ENCODE results near the gene DOCK2.
"Not testable (repeated sequence)": the region's sequence is repeated elsewhere in the genome, so short reads cannot be mapped to it uniquely, and the experiment has no call there.

DOCK2 gene

DNA sequence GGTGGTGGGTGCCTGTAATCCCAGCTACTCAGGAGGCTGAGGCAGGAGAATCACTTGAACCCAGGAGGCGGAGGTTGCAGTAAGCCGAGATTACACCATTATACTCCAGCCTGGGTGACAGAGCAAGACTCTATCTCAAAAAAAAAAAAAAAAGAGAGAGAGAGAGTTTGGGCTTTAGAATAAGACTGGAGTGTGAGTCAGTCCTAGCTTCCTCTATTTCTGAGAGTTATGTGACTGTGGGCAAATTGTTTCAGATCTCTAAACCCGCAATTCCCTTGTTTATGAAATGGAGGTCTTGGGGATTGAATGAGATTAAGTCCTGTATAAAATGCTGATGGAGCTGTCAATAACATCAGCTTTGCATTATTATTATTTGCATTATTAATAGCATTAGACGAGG lies 316.1 kb downstream of the DOCK2 start:
- not testable (repeated sequence) for DNase-seq

DNA sequence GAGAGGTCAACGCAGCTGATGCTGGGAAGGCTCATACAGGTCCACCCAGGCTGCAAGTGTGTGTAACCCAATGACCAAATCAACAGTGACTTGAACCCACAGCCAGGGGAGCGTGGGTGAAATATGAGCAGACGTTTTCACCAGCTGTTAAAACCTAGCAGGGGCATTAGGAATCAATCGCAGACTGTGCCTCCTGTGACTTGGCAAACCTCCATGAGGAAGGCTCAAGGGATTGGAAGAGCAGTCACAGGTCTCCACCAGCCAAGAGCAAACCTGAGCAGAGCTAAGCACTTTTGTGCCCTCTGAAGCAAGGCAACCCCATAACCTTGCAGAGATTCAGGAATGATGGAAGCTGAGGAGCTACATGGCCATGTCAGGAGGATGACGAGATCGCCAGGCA lies 317.7 kb downstream of the DOCK2 start:
- no peak for DNase-seq

DNA sequence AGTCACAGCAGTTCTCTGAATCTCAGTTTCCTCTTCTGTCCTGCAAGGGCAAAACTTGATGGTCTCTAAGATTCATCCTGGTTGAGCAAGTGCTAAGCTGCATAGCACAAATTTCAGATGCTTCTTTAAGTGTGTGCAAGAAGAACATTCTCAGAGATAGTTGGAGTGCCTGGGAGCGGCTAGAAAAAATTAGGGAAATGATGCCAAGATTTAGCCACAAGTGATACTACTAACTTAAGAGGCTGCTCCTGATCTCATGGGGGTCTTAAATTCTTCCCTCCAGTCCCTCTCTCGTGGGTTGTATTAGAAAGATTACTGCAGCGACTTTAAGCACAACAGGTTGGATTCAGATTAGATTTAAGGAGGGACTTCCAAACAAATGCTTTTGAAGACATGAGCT lies 319.1 kb downstream of the DOCK2 start:
- no peak for DNase-seq

DNA sequence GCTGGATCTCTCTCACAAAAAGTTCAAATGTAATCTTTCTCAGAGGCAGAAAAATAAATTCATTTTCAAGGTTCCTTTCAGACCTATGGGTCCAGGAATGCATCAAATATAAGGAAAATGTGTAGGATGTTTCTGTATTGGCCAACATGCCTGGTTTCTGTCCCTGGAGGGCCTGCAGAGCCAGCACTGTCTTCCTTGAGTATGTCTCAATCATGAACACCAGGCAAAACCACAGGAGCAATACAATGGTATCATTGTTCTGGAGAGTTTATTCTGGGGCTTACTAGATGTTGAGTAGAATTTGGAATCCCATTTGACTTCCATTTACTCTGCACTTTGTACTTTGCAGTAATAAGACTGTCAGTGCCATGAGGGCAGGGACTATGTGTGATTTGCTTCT lies 319.7 kb downstream of the DOCK2 start:
- DNase-seq: no peak

DNA sequence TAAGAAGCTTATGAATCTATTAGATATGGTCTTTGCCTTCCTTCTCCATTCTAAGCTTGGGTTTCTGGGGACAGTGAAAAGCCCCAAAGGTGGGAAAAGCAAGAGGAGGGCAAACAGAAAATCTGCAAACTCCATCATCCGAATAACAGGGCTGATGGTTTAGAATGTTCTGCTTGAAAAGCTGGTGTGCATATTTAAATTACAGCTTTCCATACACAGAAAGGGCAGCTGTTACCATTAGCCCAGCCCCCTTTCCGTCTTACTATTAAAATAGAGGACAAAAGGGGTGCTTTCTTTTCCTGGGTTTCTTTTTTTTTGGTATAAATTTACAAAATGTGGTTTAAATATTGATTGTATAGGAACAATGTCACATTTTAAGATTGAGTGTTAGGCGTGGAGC lies 321.2 kb downstream of the DOCK2 start:
- DNase-seq: no peak

DNA sequence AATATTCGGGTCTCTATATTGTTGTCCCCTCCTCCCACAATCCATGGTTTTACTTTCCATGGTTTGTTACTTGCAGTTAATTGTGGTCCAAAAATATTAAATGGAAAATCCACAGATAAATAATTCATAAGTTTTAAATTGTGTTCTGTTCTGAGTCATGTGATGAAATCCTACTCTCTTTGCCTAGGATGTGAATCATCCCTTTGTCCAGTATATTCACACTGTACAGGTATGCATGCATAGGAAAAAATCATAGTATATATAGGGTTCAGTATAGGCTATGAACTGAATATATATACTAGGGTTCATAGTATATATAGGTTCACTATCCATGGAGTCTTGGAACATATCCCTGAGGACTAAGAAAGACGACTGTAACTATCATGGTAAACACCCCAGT lies 323.6 kb downstream of the DOCK2 start:
- no peak for DNase-seq

DNA sequence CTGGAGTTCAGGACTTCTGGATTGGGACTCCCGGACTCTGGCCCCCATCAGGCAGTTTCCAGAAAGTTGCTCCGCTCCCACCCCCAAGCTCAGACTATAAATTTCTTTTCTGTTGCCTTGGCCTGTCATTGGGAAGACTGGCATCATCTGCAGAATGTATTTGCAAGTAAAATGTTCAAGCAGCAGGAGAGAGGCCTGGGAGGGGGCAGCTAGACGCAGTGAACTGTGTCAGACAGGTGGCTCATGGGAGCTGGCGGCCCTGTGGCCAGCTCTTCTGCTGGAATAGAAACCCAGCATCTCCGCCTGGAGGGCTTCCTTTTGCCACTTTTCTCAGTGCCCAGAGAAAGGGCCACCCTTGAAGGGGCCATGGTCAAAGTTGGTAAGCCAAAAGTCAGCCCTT lies 327.2 kb downstream of the DOCK2 start:
- DNase-seq: no peak

DNA sequence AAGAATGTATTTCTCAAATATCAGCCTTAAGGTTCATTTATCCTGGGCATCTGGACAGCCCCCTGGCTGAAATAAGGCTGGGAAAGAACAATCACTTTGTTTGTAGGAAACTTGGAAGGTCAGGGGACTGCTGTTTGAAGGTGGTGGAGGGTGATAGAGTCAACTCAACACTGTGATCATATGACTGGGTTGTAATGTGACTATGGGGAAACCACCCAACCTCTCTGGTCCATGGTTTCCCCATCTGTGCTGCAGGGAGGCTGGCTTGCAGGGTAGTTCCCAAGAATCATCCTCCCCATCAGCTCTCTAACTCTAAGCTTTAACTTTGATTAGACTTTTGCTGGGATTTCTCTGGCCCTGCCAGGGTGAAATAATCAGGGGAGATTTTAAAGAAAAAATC lies 333.3 kb downstream of the DOCK2 start:
- DNase-seq: no peak

DNA sequence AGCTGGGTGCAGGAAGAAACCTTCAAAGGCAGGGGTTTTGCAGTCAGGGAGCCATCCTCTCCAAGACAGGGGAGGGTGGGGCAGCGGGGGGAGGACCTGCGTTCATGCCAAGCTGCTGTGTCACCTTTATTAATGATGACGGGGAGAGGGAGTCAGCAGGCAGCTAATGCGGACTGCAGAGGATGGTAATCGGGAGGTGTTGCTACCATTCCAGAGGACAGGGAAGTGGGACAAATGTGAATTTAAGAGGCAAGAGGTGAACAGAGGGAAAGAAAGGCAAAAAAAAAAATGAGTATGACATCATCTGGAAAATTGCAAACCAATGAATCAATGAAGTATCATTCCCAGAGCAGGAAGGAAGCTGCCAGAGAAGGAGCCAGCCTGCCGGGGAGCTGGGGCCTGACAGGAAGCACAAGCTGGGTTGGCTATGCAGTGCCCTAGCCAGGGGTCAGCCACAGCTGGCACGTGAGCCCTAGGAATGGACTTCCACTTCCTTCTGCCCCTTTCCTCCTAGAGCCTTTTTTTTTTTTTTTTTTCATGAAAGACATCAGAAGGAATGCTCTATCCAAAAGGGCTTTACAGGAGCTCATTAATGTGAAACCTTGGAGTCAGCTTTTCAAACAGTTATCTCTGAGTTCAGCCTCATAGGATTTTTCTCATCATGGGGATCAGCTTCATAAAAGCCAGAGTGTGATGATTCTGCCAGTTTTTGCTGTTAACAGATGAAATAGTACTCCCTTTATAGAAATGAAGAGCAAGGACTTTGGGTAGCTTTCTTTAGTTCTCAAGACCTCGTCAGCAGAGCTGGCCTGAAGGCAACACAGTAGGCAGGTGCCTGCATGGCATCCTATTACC lies 334.1 kb downstream of the DOCK2 start:
- peak; percentile 93 for DNase-seq

DNA sequence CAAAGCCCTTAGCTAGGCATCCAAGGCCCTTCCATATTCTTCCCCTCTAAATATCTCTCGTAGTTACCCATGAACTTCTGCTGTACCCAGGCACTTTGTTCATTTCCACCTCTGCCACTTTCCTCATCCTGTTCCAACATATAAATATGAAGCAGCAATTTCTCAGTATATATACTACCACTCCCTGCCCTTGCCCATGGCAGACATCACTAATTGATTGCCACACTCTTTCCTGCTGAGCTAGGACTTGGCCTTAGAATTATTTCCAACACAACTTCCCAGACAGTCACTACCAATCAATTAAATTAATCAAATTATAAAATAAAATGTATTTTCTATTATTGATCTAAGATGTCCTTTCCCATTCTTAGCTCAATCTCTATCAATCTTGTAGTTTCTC lies 334.7 kb downstream of the DOCK2 start:
- DNase-seq: peak in 1 of 2 experiments; percentile 19

DNA sequence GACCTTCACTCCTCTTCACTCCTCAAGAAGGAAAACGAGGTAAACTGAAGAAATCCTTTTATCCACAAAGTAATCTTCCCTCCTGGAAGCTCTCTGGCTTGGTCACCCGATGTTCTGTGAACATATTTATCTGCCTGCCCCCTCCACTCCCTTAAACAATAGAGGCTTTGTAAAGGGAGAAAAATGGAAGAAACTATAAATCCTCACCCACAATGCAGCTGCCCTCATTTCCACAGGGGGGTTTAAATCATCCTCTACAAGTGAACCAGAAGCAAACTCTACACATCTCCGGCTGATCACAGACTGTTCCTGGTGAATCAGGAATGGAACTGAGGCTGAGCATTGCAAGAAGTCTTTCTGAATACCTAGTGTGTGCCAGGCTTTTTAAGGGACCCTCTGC lies 336.0 kb downstream of the DOCK2 start:
- no peak for DNase-seq

DNA sequence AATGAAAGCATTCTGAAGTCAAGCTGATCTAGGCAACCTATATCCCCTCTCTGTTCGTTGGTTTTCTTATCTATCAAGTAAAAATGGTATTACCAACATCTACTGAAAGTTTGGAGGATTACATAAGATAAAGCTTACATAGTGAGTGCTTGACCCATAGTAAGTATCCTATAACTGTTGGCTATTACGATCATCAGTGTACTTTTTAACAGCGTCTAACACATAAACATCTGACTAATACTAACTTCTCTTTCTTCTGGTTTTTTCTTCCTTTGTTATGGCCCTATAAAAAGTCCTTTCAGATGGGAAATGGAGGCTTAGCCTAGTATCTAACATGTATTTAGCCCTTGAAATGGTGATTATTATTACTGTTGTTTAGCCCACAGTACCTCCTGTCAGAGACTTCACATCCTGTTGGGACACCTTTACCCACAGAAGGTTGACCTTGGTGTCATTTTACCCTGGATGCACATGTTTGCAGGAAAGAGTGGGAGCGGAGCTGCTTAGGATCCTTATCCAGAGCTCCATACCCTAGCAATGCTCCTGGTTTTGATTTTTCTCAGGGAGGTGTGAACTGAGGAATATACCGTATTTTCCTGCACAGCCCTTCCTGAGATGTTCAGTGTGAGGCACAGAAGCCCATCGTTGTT lies 337.2 kb downstream of the DOCK2 start:
- no peak for DNase-seq

DNA sequence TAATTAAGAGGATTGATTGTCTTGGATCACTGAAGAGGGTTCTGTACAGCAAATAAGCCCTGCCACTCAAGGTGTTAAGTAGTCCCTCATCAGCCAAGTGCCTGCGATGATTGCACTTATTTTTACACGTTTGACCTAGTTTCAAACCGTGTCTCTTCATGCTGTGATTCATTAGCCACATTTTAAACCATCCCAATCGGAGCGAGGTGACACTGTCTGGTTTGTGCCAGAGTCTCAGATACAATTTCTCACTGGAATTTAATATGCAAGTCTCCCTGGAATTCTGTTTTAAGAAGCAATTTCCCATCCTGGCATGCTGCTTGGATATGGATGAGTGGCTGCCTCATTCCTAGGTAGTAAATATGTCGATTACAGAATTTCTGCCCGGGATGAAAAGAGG lies 341.6 kb downstream of the DOCK2 start:
- DNase-seq: no peak

DNA sequence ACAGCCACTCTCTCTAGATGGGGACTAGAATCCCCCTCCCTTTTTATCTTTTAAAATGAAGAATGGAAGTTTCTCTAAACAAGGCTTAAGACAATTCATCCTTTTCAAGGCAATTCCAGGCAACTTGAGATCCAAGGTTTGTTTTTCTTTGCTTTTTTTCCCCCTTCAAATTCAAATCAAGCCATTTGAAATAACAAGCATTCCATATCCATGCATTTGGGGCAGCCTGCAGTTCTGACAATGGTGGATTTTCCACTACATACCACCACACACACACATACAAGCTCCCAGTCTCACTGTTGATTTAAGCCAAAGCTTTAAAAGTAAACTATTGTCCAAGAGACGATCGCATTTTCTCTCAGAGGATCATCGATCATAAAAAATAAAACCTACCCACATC lies 342.8 kb downstream of the DOCK2 start:
- no peak for DNase-seq

DNA sequence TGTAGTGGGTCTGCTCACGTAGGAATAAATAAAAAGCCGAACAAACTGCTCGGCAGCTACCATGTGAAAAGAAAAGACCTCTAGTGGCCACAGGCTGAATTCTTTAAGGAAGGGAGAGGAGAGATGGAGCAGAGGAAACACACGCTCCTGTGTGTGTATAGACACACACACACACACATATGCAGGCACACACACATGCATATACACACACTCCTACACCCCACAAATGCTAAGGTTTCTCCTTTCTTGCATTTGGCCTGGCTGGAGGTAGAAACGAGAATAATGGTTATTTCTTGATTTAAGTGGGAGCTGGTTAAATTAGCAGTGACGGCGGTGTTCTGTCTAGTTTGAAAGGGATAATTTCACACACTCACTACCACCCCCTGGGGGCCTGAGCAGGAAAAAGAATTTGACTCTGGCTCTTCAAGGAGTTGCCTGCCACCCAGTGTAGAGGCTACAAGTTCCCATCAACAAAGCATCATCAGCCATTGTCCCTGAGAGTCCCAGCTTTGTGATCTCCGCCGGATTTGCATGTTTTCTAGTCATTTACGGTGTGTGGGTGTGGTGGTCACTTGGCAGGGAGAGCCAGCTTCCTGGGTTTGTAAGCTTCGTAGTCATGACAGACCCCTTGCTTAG lies 343.5 kb downstream of the DOCK2 start, which contains the start of gene INSYN2B:
TSS of gene INSYN2B (minus strand) at position 78 of the 636 bp plus-strand sequence. CDS start 96,597 bp downstream, outside the sequence.
- peak; percentile 77 to 87 for DNase-seq

DNA sequence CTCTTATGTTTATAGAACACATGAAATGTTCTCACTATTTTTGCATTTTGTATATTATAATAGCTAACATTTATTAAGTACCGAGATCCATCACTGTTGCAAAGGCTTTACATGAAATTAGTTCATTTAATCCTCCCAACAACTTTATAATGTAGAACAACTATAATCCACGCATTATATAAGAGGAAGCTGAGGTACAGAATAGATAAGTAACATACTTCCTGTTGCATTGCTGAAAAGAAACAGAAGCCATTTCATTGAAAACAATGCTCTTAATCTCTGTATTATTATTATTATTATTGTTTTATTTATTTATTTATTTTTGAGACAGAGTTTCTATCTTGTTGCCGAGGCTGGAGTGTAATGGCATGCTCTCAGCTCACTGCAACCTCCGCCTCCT lies 351.1 kb downstream of the DOCK2 start:
- no peak for DNase-seq

DNA sequence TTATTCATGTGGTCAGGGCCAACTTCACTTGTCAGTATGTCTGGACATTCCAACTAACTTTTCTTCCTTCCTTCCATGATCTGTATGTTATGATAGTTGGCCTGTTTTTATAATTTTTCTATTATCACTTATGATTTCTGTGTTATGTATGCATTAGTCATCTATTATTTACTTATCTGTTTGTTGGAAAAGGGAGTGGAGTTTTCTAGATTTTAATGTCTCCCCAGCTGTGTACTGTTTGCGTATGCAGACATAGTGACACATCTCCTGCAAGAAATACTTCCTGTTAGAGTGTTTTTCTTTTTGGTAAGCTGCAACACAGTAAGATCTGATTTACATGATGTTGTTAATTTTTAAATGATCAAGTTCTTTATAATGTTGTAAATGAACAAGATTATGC lies 351.9 kb downstream of the DOCK2 start:
- DNase-seq: no peak

DNA sequence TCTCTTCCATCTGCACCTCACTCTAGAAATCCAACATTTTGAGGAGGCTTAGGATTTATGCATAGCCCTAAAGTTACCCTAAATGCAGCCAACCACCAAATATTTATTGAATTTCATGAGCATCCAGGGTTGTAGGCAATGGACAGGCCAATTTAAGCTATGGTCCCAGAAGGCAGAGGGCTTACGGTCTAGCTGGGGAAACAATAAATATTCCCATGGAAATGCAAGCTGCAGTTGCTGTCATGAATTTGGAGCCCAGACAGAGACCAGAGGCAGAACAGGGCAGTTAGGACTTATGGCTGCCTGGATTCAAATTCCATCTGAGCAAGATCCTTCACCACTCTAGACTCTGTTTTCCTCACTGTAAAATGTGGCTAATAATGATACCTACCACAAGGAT lies 352.3 kb downstream of the DOCK2 start:
- DNase-seq: no peak

DNA sequence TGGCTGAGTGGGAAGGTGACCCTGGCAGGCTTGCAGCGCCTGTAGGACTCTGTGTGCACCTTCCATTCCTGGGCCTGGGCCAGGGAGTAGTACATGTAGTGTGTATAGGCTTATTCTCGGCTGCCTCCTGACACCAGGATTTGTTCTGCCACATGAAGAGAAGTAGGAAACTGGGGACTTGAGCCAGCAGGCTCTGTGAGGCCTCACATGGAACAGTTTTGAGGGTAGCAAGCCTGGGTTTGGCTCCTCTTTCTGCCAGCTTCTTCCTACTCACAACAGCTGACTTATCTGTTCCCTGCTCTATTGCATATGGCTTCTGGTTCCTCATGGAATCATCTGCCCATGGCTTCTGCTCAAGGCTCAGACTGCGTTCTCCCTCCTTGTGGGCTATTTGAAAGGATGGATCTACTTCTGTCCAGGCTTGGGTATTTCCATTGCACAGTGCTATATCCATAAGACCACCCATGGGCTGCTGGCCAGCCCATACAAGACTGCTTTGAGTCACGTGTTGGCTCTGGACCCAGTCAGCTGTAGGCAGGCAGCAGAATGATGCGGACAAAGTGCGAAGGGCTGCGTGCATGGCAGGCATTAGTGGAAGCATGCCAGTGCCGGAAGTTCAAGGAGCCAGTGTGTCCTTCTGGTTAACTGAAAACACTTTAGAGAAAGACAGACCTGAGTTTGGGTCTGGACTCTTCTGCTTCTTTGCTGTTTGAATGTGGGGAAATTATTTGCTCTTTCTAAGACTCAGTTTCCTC lies 354.2 kb downstream of the DOCK2 start:
- DNase-seq: no peak

DNA sequence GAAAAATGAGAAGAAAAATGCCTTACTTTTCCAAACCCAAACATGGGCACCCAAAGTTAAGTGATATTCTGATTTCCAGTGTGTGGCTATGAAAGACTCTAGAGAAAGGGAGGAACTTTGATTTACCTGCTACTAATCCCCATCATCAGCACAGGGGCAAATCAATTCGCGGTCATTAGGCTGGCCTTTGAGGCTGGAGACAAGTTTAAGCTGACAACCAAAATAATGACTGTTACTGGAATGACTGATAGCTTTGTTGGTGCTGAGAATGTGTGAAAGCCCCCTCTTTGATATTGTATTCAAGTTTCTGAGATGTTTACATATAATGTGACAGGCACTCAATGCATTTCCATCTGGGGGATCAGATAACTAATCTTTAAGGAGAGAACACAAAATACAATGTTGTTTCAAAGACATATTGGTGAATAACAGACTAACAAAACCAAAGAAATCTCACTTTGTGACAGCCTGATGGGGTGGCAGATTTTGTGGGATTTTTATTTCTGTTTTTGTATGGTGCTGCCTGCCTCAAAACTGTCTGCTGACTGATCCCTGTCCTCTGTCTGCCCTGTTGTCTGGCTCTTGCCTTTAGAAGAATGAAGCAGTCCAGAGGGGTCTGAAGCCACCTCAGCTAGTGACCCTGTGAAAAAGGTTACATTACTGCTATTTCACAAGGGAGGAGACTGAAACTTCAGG lies 355.9 kb downstream of the DOCK2 start:
- no peak for DNase-seq

DNA sequence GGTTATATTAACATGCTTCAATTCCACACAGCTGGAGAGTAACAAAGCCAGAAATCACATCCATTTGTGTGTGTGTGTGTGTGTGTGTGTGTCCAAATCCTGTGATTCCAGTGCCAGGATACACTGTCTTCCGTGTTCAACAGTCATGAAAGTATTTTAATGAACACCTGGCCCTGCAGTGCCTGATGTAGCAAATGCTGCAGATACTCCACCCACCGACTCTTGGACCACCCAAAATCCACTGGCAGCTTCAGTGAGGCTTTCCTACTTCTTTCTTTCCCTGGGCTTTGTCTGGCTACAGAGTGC lies 356.4 kb downstream of the DOCK2 start:
- DNase-seq: no peak

DNA sequence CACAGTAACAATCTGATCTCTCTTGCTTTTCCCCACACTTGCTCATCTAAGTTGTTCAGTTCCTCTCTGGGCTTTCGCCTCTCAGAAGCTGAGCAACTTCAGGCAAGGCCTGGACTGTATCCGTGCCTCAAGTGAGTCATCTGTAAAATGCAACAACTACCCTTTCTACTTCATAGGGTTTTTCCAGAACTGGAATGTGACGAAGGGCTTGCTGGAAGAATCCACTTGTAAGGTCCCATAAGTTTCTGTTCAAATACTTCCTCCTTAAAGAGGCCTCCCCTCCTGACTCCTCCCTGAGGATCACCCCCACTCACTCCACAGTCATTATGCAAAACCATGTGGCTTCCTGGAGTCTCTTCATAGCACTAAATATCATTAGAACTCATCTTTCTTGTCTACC lies 360.7 kb downstream of the DOCK2 start:
- DNase-seq: no peak

DNA sequence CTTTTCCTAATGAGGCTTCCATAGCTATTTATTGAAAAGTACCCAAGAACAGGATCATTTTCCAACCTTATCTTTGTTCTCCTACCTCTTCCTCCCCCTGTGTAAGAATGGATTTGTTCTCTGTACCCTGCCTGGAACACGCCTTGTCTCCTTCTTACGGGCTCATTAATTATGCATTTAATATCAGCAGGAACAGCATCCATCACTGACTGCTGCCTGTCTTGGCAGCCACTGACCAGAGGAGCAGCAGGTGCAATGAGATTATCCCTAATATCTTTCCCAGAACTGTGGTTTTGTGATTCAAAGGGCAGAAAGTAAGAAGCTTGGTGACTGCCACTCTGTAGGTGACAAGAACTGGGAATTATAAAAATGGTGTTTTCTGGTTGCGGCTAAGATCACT lies 362.5 kb downstream of the DOCK2 start:
- no peak for DNase-seq
